NB4 (cell line): ENCODE data around the gene CHTOP.

Experiments used
- DNase-seq: peaks from one replicate; pipeline ENCODE4 v3.0.0; 2010; ENCODE audit warnings: low read depth
- H3K4me3 ChIP-seq: one replicate; pipeline ENCODE4 v1.5.1; 2011; ENCODE audit warnings: mild to moderate bottlenecking, low read depth, low read length, moderate library complexity
- CTCF ChIP-seq: IDR thresholded peaks from one replicate; pipeline ENCODE4 v1.5.1; 2012; ENCODE audit warnings: low read depth, low read length
- MAX ChIP-seq: IDR thresholded peaks from 2 replicates; pipeline ENCODE4 v1.6.1; 2011; ENCODE audit warnings: low read depth, low read length
- MYC ChIP-seq: IDR thresholded peaks from 2 replicates; pipeline ENCODE4 v1.6.1; 2011; ENCODE audit warnings: low read depth, low read length
- POLR2A ChIP-seq: IDR thresholded peaks from 2 replicates; pipeline ENCODE4 v1.6.1; 2011; ENCODE audit warnings: mild to moderate bottlenecking; ENCODE audit not compliant: insufficient read length; ENCODE audit errors: extremely low read depth

The CHTOP gene

GRCh38 chr1:153626904-153627714 is 6.8 kb upstream of the CHTOP start, which contains the start of gene S100A13:
S100A13 (minus strand) TSS chr1:153627505; CDS start chr1:153626472, 1,033 bp downstream.
- no peak within 1 kb of the TSS for H3K4me3 ChIP-seq
- peak; percentile 70 for DNase-seq
- TF ChIP-seq MAX (no peak), POLR2A (peak; percentile 54), CTCF (peak; percentile 58), MYC (no peak)

GRCh38 chr1:153627715-153628626 is 5.9 kb upstream of the CHTOP start, which contains the start of gene S100A1:
S100A1 (plus strand) TSS chr1:153628434; CDS start chr1:153630522, 2,088 bp downstream.
- no peak for TF ChIP-seq POLR2A
- no peak for TF ChIP-seq MAX
- no peak for TF ChIP-seq MYC
- peak; percentile 34 for DNase-seq
- H3K4me3 ChIP-seq, result no peak within 1 kb of the TSS

DNA sequence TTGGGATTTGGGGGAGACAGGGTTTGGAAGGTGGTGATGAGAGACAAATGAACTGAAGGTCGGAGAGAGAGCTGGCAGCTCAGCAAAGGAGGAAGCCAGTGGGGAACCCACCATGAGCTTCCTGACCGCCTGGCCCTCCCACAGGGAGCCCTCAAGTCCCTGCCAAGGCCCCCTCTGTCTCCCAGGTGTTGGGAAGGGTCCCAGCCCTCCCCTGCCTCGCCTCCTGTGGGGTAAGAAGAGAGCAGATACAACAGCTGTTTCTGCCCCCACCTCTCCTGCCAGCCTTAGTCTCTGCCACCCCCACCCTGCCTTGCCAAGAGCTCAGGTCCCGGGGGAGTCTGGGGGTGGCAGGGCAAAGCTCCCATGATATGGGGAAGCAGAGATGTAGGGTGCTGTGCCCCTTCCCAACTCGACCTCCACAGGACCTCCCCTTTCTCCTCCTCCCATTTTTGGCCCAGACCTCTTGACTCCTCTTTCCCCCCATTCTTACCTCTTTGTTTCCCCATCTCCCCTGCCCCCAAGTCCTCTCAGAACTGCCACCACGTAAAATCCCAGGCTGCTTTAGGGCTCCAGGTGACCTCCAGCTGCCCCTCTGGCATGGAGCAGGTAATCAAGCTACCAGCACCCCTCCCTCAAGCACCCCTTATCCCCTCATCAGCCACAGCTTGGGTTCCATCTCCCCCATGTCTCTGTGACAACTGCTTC is 5.1 kb upstream of the CHTOP start:
- TF ChIP-seq POLR2A (no peak), MAX (no peak), MYC (no peak), CTCF (no peak)
- H3K4me3 ChIP-seq, result no peak overlapping the region
- DNase-seq, result peak; percentile 40

GRCh38 chr1:153629343-153629665 is 4.6 kb upstream of the CHTOP start:
- DNase-seq, result no peak
- TF ChIP-seq MYC (no peak), CTCF (no peak), POLR2A (no peak), MAX (no peak)
- no peak overlapping the region for H3K4me3 ChIP-seq

- DNase-seq, result no peak
- TF ChIP-seq POLR2A (no peak), MAX (no peak), MYC (no peak), CTCF (no peak)
- no peak overlapping the region for H3K4me3 ChIP-seq
These were observed 3.9 kb upstream of the CHTOP start for GRCh38 chr1:153629971-153630370.
